ENCODE measurements around the gene CALCOCO1.

Gene CALCOCO1

DNA sequence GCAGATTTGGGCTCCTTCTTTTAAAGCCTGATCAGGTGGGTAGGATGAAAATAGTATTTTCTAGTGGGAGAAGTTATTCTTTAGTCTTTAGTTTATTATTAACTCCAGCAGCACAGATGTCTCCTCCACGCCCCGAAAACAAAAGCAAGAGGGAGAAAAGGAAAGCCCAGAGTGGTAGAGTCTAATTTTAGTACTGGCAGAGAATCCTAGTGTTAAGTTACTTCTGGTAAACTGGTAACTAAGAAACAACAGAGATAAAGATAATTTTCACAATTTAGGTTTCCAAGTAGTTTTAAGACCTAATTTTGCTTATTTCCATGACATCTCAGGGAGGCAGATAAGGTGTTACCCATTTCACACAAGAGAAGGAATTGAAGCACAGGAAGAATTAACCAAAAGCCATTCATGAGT is 67.7 kb downstream of the CALCOCO1 start:
- no peak for DNase-seq

- DNase-seq, result peak; percentile 27
Measured at GRCh38 chr12:53659011-53659551, 68.2 kb downstream of the CALCOCO1 start.

Measured in NCI-H2107 (cell line).